Hematopoietic multipotent progenitor cell treated with erythropoietin and hydrocortisone succinate and interleukin-3 and kit ligand, for 15 days (in vitro differentiated cells): Measurements from ENCODE around the gene RMI2.
"Not testable (repeated sequence)": the region's sequence is repeated elsewhere in the genome, so short reads cannot be mapped to it uniquely, and the experiment has no call there.

Experiments used
- DNase-seq: peaks from one replicate; pipeline ENCODE4 v3.0.0-alpha.2; 2015; ENCODE audit warnings: low spot score

The RMI2 gene

DNA sequence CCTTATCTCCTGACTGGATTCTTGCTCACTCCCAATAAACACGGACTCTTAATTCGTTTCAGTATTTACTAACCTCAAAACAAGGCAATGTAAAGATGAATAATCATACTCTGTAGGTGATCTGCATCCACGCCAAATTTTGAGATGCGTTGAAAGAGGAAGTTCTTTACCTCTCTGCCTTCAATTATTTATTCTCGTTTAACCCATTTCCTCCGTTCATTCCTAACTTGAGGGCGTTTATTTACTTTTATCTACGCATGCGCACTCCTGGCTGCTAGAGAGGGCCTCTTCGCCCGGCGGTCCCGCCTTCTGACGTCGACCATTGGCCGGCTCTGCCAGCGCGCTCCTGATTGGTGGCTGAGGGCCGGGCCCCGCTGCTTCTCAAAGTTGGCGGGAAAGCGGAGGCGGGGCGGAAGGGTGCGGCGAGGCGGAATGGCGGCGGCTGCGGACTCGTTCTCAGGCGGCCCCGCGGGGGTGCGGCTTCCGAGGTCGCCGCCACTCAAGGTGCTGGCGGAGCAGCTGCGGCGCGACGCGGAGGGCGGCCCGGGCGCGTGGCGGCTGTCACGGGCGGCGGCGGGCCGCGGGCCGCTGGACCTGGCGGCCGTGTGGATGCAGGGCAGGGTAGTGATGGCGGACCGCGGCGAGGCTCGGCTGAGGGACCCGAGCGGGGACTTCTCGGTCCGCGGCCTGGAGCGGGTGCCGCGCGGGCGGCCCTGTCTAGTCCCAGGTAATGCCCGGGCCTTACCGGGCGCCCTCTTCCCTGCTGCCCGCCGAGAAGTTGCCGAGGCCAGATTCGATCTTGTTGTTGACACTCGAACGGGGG is at the start of gene RMI2:
Gene RMI2 (plus strand): TSS at position 420 of the 823 bp plus-strand sequence. CDS start 13 bp downstream, at position 433.
- DNase-seq: peak; percentile 99

DNA sequence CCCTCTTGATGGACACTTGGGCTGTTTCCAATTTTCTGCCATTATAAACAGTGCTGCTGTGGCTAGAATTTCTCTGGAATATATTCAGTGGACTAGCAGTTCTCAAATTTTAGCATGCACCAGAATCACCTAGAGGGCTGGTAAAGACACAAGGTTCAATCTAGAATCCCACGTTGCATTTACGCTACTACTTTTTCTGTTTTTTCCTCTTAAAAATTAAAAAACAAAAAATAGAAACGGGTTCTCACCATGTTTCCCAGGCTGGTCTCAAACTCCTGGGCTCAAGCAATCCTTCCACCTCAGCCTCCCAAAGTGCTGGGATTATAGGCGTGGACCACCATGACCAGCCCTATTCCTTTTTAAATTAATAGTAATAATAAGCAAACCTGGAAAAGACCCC is 49.6 kb upstream of the RMI2 start:
- no peak for DNase-seq

DNA sequence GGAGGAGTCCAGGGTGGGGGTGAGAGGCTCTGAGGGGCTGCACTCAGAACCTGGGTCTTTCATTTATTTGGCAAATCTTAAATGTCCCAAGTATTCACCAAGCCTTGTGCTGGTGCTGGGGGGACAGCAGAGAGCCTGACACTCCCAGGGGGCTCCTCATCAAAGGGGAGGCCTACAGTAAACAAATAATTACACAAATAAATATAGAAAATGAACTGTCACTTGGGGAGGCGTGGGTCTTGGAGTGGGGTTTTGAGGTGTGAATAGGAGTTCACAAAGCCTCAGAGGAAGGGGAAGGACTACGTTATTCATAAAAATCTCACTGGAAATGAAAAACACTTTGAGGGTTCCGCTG is 48.9 kb upstream of the RMI2 start:
- no peak for DNase-seq

DNA sequence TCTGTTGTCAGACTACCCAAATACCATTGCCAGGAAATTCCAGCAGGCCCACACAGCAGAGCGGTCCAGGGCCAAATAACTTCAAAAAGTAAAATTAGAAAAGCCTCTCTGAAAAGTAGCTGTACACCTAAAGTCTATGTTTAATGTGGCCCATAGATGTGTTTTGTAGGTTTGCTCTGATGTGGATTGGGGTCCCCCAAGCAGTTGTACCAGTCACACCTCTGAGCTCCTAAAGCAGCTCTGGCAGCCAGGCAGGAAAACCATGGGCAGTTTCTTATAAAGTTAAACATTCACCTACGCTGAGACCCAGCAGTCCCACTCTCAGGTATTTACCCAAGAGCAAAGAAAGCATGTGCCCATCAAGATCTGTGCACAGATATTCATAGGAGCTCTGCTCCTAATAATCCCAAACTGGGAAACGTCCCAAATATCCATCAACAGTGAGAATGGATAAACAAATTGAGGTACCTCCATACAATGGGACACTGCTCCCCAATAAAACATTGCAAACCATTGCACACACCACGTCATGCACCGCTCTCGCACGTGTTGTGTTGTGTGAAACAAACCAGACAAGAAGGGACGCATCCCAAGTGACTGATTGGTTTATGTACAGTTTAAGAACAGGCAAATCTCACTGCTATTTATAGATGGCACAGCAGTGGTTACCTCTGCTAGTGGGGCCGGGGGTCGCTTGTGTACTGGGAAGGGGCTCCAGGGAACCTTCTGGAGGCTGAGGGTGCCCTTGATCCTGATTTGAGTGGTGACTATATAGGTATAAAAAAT is 48.4 kb upstream of the RMI2 start:
- DNase-seq: no peak

DNA sequence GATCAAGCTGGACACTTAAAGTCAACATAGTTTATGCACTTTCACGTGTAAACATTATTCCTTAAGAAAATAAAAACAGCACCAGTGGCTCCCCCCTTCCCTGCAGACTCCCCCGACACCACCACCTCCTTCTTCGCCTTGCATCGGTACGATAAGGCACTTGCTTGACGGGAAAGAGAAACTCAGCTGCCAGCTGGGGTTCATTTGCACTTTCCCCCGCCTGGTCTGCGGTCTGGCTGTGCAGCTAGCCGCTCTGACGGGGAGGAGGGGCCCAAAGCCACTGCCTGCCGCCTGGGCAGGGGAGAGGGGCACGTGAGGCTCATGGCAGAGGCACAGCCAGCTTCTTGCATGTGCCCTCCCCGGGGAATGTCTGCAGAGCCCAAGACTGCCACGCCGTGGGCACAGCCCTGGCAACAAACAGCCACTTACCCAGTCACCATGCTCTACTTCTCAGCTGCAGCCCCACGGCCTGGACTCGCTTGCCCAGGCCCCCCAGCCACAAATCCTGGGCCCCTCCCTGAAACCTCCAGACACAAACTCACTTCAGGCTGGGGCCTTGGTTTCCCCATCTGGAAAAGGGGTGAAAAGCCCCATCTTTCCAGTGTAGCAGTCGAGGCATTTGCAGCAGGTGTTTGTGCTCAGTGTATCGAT is 47.6 kb upstream of the RMI2 start:
- peak; percentile 40 for DNase-seq

DNA sequence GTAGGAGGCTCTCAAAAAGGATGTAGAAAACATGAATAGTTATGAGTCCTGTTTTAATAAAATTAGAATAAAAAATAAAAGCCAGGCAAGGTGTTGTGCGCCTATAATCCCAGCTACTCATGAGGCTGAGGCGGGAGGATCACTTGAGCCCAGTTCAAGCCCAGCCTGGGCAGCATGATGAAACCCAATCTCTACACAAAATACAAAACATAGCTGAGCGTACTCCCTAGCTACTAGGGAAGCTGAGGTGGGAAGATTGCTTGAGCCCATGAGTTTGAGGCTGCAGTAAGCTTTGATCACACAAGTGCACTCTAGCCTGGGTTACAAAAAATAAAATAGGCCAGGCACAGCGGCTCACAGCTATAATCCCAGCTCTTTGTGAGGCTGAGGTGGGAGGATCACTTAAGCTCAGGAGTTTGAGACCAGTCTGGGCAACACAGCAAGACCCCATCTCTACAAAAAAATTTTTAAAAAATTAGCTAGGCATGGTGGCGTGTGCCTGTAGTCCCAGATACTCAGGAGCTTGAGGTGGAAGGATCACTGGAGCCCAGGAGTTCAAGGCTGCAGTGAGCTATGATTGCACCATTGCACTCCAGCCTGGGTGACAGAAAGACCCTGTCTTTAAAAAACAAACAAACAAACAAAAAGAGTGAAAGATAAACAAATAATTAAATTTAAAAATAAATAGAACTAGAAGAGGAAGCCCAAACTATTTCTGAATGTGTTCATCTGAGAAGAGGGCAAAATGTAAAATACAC is 46.9 kb upstream of the RMI2 start:
- no peak for DNase-seq

DNA sequence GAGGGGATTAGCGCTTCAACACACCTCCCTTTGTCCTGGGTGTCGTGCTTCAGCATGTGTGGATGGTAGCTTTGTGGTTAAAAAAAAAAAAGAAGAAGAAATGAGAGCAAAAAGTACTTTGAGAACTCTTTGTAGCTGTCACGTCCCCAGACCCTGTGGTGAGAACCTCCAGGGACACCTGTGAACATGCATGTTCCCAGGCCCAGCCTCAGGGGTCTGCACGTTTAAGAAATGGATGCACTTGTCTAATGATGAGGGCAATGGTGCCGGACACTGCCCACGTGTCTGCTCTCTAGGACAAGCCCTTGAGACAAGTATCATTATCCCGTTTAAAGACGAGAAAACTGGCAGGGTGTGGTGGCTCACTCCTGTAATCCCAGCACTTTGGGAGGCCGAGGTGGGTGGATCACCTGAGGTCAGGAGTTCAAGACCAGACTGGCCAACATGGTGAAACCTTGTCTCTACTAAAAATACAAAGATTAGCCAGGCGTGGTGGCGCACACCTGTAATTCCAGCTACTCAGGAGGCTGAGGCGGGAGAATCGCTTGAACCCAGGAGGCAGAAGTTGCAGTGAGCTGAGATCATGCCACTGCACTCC is 46.2 kb upstream of the RMI2 start:
- DNase-seq: not testable (repeated sequence)

DNA sequence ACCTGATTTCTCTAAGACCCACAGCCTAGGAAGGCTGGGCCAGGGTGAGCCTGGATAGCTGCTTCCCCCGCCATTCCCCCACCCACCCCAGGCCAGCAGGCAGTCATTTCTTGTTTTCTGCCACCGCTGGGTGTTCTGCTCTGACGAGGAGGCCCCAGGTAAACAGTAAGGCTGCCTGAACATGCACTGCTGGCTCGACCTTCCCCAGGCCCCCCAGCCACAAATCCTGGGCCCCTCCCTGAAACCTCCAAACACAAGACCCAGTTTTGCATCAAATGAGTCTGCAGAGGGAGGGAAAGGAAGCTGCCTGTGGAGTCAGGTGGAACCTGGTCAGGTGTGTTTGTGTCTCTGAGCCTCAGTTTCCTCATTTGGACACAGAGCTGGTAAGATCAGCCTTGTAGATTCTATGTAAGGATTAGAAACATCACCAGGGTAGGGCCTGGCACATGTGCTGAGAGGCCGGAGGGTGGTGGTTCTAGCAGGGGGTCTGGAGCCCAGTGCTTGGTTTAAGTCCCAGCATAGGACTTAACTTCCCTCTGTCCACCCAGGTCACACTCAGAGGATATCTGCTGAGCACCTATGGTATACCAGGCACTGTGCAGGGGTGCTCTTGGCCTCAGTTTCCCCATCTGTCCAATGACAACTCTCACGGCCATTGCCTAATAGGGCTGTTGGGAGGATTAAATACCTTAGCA is 45.2 kb upstream of the RMI2 start:
- DNase-seq: no peak

DNA sequence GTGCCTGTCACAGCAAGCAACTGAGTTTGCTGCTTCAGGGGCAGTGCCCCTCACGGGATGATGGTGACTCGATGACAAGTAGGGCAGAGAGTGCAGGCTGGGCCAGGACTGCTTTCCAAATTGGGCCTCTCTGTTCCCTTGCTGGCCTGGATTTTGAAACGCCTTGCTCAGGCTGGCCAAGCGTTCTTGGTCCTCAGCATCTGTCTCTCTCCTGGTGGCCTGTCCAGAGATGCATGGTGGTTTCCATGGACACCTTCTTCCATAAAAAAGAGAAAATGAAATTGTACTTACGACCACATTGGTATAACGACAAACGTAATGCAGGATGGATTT is 44.7 kb upstream of the RMI2 start:
- no peak for DNase-seq

DNA sequence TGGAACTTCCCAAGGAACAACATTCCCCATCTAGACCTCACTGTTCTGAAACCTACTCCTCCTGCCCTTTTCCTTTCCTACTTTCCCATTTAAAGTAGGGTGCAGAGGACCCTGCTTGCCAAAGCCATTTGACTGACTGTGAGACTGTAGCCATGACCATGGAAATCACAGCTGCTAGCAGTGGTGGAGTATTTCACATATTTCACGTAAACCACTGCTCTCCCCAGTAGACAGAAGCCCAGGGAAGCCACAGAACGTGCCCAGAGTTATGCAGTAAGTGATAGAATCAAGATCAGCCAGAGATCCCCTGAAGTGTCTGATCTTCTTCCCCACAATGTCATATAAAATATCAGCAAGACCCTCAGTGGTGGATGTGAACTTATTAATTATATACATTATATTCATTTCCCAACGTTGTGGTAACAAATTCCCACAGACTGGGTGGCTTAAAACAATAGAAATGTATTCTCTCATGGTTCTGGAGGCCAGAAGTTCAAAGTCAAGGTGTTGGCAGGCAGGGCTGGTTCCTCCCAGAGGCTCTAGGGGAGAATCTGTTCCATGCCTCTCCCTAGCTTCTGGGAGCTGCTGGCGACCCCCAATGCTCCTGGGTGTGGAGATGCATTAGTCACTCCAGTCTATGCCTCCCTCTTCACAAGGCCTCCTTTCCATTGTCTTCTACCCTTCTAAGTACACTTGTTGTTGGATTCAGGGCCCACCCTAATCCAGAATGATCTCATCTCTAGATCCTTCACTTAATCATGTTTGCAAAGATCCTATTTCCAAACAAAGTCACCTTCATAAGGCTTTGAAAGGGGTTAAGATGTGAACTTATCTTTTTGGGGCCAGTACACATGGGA is 43.4 kb upstream of the RMI2 start:
- DNase-seq: no peak

DNA sequence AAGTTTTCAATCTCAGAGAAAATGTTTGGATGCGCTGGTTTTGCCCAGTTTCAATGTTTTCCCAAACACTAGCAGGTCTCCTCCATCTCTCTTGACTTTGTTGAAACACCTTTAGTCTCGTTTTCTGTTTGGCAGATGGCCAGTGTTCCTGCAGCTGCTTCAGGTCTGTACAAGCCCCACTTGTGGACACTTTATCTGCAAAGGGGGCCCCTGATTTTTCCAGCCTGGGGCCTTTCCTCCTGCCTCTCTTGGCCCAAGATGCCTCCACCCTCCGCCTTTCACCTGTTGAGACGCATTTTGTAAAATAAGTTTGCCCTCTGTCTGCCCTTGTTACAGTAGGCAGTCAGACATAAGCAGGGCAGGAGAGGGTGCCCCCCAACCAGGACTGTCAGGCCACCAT is 42.3 kb upstream of the RMI2 start:
- DNase-seq: no peak

DNA sequence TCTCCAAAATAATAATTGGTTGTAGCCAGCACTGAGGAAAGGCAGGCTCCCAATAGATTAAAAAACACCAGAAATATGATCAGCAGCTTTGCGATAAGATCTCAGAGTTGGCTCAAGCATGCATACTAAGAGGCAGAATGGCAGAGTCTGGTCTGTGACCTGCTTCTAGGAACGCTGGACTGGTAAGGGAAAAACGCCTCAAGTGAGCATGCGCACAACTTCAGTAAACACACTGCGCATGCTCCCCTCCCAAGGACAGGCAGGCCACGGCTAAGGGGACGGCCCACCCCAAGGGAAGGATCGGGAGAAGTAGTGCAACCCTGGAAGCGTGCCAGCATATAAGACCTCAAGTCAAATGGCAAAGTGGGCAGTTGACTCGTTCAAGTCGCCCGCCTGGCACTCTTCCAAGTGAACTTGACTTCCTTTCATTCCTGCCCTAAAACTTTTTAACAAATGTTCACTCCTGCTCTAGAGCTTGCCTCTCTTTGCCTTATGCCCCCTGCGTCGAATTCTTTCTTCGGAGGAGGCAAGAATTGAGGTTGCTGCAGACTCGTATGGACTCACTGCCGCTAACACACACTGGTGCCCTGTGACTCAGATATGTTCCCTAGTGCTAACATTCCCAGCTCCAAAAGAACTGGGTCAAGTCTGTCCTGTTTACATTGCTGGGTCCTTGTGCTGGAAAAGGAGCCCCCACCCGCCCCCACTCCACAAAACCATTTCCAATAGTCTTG is 41.7 kb upstream of the RMI2 start:
- no peak for DNase-seq

DNA sequence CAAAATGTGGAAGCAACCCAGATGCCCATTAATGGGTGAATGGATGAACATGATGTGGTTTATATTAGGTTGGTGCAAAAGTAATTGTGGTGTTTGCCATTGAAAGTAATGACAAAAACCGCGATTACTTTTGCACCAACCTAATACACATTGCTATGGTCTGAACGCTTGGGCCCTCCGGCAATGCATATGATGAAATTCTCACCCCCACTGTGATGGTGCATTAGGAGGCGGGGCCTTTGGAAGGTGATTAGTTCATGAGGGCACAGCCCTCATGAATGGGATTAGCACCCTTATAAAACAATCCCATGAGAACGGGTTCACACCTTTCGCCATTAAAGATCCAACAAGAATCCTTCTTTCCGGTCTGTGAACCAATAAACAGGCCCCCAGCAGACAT is 38.9 kb upstream of the RMI2 start:
- DNase-seq: no peak

DNA sequence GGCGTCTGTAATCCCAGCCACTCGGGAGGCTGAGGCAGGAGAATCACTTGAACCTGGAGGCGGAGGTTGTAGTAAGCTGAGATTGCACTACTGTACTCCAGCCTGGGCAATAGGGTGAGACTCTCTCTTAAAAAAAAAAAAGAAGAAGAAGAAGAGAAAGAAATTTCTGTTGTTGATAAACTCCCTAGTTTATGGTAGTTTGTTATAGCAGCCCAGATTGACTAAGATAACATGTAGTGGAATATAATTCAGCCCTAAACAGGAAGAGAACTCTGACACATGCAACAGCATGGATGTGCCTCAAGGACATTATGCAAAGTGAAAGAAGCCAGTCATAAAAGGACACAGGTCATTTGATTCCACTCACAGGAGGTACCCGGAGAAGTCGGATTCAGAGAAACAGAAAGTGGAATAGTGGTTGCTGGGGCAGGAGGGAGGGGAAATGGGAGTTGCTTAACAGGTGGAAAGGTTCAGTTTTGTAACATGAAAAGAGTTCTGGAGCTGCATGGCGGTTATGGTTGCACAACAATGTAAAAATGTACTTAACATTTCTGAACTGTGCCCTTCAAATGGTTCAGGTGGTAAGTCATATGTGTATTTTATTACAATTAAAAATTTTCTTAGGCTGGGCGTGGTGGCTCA is 38.1 kb upstream of the RMI2 start:
- DNase-seq: no peak

DNA sequence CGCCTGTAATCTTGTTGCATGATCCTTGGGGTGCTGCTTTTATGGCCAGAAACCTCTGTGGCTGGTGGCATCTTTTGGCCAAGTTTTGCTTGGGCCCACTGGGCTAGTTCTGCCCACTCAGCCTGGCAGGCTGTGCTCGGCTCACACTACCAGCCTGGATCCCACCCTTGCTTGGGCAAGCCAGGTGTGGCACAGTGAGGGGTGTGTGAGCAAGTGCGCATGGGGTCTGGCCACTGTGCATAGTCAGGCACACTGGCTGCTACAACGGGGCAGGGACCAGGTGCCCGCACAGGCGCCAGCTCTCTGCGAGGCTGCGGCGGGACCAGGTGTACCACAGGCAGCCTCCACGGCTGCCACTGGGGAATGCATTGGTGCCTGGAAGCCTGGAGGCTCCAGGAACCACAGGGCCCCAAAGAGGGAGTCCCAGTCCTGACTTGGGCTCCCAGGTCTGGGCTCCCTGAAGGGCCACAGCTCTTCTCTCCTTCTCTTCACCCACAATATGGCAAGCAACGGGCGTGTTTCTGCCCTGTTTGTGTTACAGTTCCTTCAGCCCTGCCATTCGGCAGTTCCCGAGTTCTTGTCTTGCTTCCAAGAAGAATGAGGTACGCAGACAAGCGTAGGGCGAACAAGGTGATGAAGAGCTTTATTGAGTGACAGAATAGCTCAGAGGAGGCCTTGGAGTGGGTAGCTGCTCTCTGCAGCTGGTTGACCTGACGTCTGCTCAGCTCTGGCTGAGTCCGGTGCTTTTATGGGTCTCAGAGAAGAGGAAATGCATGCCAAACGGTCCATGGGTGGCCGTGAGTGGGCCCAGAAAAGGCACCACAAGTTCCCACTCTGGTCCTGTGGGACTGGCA is 37.4 kb upstream of the RMI2 start:
- DNase-seq: no peak

DNA sequence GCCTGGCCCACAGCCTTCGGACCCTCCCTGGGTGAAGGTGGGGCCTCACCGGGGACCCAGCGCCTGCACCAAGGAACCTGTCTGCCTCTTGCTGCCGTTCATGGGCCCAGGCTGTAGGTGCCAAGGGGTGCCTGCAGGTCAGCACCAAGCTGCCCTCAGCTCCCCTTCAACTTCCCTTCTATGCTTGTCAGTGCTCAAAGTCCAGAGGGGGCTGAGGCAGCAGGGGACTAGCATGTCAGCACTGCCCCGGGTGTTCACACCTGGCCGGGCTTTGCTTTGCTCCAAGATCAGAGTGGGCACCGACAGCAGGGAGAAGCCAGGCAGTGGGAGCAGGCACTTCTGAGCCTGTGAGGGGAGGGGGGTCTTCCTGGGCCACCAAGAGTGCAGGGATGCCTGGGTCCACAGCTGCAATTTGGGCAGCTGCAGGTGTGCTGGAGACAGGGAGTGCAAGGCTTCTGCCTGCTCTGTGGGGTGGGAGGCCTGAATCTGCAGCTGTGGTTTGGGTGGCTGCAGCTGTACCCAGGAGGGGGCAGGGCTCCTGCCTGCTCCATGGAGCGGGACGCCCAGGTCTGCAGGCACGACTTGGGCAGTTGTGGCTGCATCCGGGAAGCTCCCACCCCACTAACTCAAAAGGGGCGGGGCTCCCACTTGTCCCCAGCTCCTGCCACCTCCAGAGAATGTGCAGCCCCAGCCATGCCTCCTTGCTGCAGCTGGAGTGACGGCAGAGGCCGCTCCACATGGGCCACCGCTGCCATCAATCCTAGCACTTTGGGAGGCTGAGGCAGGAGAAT is 36.6 kb upstream of the RMI2 start:
- DNase-seq: no peak

DNA sequence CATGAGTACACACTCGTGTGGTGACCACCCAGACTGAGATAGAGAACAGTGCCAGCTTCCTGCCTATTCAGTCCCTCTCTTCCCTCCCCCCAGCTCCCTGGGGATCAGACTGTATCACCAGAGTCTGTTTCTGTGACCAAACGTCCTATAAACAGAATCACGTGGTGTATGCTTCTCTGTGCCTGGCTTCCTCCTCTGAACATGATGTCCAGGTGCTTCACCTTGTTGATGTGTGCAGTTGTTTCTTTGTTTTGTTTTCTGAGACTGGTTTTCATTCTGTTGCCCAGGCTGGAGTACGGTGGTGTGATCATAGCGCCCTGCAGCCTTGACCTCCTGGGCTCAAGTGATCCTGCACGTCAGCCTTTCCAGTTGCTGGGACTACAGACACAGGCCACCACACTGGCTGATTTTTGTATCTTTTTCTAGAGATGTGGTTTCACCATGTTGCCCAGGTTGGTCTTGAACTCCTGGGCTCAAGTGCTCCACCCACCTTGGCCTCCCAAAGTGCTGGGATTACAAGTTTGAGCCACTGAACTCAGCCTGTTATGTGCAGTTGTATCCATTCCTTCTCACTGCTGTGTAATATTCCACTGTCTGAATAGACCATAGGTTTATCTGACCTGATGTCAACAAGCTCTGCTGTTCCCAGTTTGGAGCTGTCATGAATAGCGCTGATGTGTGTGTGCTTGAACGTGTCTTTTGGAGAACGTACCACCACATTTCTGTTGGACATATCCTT is 35.2 kb upstream of the RMI2 start:
- DNase-seq: no peak
